GM12874 (cell line): ENCODE results near the gene SPATC1L.

Experiments
- CTCF ChIP-seq: IDR thresholded peaks from 2 replicates; pipeline ENCODE4 v1.5.1; 2011; ENCODE audit warnings: low read depth, mild to moderate bottlenecking, control low read depth, low read length, moderate library complexity; ENCODE audit not compliant: insufficient read depth

SPATC1L gene

DNA sequence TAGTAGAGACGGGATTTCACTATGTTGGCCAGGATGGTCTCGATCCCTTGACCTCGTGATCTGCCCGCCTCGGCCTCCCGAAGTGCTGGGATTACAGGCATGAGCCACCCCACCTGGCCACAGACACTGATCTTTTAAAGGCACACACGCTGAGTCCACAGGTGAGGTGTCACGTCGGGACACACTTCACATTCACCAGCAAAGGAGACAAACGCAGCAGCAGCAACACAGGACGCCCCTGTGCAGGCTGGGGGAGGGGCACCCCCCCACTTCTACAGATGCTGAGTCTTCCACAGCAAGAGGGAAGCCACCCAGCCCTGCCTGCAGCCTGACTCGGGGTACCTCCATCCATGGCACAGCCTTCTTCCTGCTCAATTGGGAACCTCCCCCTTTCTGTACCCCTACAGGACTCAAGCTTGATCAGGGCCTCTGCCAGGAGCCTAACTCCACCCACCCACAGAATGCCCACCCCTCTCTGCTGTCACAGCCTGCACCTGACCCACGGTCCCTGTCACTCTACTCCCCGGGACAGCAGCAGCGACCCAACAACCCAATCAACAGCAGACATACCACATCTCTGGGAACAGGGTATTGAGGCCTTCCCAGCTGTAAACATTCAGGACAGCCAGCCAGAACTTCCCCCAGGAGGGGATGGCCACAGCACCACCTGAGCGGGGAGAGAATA is 34.8 kb upstream of the SPATC1L start:
- no peak for TF ChIP-seq CTCF

DNA sequence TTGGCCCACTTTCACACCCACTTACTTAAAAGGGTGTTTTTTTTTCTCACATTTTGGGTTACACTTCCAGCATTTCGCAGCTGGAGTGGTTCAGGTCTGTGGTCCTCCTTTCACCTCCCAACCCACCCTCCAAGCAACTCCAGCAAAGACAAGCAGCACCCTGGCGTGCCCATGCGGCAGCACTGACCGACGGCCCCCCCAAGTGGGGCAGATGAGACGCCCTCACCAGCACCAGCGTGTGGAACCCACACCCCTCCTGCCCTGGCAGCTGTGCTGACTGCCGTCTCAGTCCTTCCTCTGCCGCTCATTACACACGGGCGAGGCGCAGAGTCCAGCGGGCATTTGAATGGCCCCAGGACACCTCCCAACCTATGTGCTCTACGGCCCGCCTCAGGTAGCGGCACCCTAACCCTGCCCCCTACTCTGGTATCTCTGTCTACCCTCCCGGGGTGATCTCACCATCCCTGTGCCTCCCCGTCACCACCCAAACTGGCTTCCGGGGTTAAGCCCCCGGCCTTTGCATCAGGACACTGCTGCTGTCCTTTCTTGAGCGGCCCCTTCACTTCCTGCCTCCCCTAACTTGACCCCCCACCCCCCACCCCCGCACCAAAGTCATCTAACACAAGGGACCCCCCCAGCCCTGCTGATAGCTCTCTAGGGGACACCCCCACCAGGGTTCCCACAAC is 33.4 kb upstream of the SPATC1L start:
- TF ChIP-seq CTCF = no peak

DNA sequence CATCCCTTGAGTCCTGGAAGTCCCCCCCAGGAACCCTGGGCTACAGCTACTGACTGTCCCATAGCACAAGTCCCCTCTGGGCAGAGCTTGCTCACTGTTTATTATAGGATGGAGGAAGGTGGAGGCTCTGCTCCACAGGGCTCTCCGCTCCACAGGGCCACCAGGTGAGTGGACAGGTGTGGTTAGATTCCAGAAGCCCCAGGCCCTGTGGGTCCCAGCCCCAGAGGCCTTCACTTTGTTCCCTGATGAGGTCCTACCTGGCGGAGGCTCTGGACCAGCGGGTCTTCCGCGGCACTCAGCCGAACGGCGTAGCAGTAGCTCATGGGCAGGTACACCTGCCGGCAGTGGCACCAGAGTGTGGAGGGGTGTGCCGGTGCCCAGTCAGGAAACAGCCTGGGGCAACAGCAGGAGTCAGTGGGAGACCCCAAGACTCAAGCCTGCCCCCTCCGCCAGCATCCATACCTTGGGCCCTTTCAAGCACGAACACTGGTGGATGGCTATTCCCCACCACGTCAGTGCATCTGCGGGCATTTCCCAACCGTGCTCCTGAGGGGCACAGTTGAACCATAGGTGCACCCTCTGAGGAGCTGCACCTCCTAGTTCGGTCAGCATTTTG is 32.0 kb upstream of the SPATC1L start:
- TF ChIP-seq CTCF = no peak

DNA sequence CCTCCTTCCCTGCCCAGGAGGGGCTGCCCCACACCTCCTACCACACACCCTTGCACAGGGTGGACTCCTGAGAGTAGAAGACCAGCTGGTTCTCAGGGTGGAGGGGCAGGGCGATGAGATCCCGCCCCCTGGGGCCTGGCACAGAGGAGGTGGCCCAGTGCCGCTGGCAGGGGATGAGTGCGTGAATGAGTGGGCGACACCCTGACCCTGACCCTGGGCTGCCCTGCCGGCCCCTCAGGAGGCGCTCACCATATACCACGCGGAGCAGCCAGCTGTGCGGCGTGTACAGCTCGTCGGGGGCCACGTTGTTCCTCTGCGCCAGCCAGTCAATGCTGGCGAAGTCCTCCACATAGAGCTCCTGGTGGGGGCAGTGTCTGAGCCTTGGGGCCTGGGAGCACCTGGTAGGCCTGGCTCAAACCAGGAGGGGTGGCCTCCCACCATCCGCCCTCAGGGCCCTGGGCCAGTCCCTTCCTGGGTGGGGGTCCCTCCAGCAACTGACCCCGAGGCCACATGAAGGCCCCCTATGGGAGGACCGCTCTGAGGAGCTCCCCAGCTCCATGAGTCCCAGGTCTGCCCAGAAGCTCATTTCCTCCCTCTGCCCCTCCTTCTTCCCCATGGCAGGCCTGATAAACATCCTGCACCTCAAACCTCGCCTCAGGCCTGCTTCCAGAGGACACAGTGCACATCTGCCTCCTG is 31.3 kb upstream of the SPATC1L start:
- no peak for TF ChIP-seq CTCF

DNA sequence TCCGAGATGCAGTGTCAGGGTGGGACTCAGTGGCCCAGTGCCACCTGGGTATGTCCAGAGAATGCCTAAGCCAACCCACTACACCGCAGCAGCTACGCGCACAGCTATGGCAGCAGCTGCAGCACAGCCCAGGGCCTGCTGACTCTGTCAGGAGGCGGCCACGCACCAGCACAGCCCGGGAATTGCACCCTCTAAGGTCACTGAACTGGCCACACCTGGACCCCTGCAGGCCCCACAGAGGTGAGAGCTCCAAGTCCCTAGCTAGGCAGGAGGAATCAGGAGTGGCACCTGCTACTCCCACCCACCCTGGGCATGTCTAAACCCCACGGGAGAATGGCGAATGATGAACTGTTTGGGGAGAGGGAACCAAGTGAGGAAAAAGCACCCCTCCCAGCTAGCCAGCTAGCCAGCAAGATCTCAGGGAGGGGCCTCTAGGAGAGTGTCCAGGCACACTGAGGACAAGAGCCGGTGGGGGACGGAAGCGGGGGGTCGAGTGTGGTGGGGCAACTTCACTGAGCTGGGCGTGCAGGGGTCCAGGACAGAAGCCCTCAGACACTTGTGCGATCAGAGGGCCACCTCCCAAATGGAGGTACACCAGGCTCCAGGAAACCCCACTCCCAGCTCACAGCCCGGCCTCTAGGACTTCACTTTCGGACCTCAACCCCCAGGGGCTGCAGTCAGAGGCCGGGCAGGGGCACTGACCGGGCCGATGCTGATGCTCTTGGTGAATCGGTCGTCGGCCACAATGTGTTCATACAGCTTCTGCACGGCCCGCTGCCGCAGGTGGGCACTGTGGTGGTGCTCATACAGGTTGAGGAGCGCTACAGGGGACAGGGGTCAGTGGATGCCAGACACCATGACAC is 30.4 kb upstream of the SPATC1L start:
- no peak for TF ChIP-seq CTCF

GRCh38 chr21:46213620-46214286 is 29.5 kb upstream of the SPATC1L start:
- no peak for TF ChIP-seq CTCF
